ENCODE results near the gene KRT17.
"Not testable (repeated sequence)": the region's sequence is repeated elsewhere in the genome, so short reads cannot be mapped to it uniquely, and the experiment has no call there.

KRT17 gene

DNA sequence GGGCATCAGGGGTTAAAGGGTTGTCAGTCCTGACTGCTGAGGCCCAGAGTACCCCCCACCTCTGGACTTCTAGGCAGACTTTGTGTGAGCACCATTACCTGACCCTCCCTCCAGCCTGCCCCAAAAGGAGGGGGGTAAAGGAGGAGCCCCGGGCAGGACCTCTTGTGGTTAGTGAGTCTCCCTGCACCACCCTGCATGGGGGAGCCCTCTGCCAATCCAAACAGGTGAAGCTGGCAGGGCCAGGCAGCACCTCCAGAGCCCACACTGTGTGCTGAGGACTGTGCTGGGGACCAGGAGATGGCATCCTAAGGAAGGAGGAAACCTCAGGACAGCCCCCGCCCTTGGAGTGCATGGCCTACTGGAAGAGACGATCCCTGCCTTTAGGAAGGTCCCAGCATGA is 35.1 kb downstream of the KRT17 start:
- no peak for DNase-seq

GRCh38 chr17:41588126-41588810 is 36.1 kb downstream of the KRT17 start:
- no peak for DNase-seq

- no peak for DNase-seq
Measured at GRCh38 chr17:41586863-41587495, 37.4 kb downstream of the KRT17 start, which contains the start of gene KRT14. KRT14 (minus strand) TSS chr17:41586895; CDS start chr17:41586834, 61 bp downstream.

DNA sequence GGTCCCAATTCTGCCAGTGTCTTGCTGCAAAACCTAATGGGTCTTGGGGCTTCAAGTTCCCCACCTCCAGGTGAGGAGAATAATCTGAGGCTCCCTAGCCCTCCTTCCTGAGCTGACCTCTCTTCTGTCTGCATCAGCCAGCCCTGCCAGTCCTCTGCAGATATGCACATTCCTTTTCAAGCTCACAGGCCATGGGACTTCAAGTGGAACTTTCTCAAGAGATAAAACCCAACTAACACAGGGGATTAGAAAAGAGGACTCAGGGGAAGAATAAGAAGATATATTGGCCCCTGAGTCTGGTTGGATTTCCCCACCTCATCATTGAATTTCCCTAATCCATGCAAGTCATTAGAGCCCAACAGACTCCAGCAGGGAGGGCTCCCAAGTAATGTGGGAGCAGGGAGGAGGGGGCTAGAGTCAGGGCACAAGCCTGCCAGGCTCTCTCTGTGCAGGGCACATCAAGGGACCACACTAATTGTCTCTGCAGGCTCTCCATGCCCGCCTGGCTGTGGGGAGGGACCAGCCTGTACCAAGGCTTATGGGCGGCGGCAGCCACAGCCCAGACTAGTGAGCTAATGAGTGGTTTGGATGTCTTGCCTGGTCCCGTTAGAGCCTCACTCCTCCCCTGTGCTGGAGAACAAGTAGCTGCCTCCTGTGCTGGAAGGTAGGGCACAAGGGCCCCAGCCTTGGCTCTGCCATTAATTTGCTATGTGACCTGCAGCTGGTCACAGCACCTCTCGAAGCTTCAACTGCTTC is 38.9 kb downstream of the KRT17 start:
- DNase-seq: no peak

GRCh38 chr17:41584331-41584927 is 39.9 kb downstream of the KRT17 start:
- DNase-seq: not testable (repeated sequence)

- DNase-seq: no peak
Measured at GRCh38 chr17:41583137-41584127, 40.9 kb downstream of the KRT17 start.

DNA sequence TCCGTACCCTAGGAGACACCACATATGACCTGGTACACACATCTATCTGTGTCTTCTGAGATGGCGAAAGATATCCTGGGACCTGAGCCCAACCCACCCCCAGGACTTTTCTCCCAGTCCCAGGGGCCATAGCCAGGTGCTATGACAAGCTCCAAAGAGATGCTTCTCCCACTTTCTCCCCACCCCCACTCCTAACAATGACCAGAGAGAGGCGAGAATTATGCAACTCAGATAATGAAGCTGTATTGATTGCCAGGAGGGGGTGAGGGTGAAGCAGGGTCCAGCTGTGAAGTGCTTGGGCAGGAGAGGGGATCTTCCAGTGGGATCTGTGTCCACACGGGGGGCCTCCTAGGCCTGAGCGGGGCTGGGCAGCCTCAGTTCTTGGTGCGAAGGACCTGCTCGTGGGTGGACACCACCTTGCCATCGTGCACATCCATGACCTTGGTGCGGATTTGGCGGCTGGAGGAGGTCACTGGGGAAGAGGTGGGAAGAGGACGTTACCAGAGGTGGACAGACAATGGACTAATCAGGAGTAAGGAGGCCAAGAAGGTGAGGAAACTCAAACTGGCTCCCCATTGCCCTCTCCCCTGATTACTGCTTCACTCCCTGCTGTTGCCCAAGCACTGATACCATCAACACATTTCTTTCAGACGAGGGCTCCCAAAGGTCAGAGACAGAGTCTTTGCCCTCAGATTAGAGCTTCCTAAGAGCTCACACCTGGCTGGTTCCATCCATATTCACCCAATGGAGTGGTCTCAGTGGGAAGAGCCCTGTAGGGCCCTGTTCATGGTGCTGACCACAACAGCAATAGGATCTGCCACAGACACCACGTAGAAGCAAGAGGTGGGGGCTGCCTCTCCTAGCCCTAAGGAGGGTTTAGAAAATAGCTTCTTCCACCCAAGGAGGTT is 42.1 kb downstream of the KRT17 start:
- DNase-seq: not testable (repeated sequence)

GRCh38 chr17:41581366-41582060 is 42.9 kb downstream of the KRT17 start:
- DNase-seq: no peak

GRCh38 chr17:41580687-41581365 is 43.5 kb downstream of the KRT17 start:
- DNase-seq: no peak

GRCh38 chr17:41580244-41580575 is 44.2 kb downstream of the KRT17 start:
- DNase-seq: no peak

DNA sequence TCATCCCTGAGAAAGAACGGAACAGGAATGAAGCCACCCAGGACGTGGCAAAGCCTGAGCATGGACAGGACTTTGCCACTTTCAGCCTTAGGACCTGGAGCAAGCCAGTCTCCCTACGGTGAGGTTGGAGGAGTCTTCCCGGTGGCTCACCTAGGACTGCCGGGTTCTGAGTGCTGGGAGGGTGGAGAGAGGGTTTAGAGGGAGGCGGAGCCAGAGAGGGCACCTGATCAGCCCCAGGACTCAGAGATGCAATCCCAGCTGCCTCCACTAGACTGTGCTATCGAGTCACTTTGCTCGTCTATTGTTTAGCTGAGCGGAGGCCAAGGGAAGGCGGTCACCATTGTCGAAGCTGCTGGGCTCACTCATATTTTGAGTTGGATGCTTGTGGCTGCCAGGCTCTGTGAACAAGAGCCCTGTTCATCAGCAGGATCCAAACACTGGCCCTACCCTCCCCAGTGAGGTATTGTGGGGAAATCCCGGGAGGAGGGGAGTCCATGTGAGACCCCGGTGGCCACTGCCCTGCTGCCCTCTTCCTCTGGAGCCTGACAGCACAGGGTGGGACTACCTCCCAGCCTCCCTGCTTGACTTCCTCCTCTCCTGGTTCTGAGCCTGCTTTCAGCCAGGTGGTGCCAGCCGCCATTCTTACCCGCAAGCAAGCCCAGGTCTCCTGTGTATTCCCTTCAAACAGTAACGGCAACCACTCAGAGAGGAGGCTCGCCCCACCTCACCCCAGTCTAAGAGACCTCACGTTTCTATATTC is 44.7 kb downstream of the KRT17 start:
- peak in 4 of 5 donors; percentile 31 to 69 (median 46) for DNase-seq

- no peak for DNase-seq
Measured at GRCh38 chr17:41578971-41579370, 45.4 kb downstream of the KRT17 start.

DNA sequence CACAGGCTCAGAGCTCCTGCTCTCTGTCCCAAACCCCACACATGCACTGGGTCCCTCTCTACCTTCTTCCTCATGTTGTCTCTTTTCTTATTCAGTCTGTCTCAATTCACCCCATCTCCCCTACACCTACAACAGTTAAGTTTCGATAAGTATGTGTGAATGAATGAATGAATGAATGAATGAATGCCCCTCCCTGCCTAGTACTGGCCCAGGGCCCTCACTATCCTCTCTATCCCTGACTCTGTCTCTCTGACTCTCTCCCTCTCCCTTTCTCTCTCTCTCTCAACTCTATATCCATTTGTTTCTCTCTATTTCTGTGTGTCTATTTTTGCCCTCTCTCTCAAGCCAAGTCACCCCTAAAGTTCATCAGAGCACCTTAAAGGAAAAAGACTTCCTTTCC is 45.8 kb downstream of the KRT17 start:
- no peak for DNase-seq

- DNase-seq: not testable (repeated sequence)
Measured at GRCh38 chr17:41576740-41577139, 47.6 kb downstream of the KRT17 start.

DNA sequence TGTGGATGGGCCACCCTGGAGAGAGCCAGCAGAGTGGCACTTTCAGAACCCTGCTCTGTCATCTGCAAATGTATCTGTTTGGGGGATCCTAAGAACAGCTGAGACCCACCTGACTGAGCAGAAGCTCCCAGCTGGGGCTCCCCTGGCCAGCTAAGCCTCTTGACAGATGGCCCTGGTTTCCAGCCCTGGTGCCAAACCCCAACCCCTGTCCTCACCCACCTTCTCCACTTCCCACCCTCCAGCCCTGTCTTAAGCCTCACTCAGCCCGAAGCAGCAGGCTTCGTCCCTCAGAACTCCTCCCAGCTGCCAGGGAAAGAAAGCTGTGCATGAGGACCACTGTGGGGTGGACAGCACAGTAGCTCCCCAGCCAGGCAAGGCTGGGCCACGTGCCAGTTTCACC is 49.0 kb downstream of the KRT17 start:
- DNase-seq: no peak

DNA sequence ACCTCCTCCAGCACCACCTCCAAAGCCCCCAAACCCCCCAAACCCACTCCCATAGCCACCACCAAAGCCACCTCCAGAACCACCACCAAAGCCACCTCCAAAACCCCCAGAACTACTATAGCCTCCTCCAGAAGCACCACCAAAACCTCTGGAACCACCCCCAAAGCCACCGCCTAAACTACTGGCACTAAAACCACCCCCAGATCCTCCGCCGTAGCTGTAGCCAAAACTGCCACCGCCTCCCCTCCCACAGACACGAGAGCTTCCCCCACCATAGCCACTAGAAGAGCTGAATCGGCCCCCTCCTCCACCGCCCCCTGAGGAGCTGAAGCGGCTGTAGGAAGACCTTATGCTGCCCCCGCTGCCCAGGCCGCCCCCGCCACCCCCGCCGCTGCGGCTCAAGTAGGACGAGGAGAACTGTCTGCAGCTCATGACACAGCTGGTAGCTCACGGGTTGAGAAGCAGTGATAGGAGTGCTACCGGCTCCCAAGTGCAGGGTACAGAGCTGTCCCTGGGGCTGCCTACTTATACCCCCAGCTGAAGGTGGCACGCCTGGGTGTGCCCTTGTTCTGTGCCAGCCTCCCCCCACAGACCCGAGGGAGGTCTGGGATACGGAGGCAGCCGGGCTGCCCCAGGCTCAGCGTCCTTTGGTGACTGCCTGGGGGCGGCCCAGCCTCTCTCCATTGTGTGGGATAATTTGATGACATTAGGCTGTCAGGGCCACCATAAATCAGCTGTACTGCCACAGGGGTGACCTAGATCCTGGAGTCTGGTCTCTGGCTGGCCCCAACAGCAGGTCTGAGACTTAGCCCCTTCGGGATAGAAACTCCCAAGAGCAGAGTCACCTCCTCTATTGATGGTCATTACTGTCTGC is 52.6 kb downstream of the KRT17 start, which contains the start of gene KRT9:
Gene KRT9 (minus strand): TSS at position 499 of the 874 bp plus-strand sequence. CDS start 67 bp downstream, at position 432.
- no peak for DNase-seq

Data from T-helper 1 cell (primary cell).